ENCODE results near the gene RICTOR.

RICTOR gene

DNA sequence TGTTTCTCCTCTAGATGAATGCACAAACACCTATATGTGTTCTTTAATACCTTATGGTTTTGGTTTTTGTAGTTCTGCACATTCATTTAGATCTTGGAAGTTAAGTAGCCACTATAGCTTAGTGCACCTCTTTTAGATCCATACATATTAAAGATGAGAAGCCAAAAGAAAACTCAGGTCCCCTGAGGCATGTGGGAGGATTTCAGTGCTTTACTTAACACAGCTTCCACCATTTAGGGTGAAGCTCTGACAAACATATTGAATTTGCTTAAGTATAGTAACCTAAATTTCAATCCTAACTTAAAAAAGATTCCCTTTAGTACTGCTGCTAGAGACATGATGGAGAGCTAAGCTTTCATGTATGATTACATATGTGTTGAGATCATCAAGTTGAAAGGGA, 25.6 kb upstream of the RICTOR start (continued):
- TF ChIP-seq, protein P1, sequence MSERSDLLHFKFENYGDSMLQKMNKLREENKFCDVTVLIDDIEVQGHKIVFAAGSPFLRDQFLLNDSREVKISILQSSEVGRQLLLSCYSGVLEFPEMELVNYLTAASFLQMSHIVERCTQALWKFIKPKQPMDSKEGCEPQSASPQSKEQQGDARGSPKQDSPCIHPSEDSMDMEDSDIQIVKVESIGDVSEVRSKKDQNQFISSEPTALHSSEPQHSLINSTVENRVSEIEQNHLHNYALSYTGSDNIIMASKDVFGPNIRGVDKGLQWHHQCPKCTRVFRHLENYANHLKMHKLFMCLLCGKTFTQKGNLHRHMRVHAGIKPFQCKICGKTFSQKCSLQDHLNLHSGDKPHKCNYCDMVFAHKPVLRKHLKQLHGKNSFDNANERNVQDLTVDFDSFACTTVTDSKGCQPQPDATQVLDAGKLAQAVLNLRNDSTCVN (tag by site-specific recombination; optimal IDR thresholded peaks at IDR 0.05) = no peak
- TF ChIP-seq, protein P2, sequence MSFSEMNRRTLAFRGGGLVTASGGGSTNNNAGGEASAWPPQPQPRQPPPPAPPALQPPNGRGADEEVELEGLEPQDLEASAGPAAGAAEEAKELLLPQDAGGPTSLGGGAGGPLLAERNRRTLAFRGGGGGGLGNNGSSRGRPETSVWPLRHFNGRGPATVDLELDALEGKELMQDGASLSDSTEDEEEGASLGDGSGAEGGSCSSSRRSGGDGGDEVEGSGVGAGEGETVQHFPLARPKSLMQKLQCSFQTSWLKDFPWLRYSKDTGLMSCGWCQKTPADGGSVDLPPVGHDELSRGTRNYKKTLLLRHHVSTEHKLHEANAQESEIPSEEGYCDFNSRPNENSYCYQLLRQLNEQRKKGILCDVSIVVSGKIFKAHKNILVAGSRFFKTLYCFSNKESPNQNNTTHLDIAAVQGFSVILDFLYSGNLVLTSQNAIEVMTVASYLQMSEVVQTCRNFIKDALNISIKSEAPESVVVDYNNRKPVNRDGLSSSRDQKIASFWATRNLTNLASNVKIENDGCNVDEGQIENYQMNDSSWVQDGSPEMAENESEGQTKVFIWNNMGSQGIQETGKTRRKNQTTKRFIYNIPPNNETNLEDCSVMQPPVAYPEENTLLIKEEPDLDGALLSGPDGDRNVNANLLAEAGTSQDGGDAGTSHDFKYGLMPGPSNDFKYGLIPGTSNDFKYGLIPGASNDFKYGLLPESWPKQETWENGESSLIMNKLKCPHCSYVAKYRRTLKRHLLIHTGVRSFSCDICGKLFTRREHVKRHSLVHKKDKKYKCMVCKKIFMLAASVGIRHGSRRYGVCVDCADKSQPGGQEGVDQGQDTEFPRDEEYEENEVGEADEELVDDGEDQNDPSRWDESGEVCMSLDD (tag by site-specific recombination; IDR thresholded peaks at IDR 0.05) = no peak
- TF ChIP-seq ZNF140 (tag by site-specific recombination; IDR thresholded peaks at IDR 0.05) (no peak), PRDM1 (tag by site-specific recombination; IDR thresholded peaks at IDR 0.05) (no peak), ZSCAN18 (tag by site-specific recombination; IDR thresholded peaks at IDR 0.05) (no peak), ZNF600 (tag by site-specific recombination; IDR thresholded peaks at IDR 0.05) (no peak), ZNF341 (tag by site-specific recombination; IDR thresholded peaks at IDR 0.05; ENCODE audit: low read depth) (no peak), CTCF (tag by site-specific recombination; IDR thresholded peaks at IDR 0.05) (no peak), ZNF155 (tag by site-specific recombination; IDR thresholded peaks at IDR 0.05) (no peak), ZNF274 (IDR thresholded peaks at IDR 0.05; ENCODE audit: low read length) (no peak), ZNF274 (tag by site-specific recombination; IDR thresholded peaks at IDR 0.05; ENCODE audit: borderline replicate concordance) (no peak), ZNF138 (tag by site-specific recombination; IDR thresholded peaks at IDR 0.05; ENCODE audit: borderline replicate concordance) (no peak)
- TF ChIP-seq, protein P3, sequence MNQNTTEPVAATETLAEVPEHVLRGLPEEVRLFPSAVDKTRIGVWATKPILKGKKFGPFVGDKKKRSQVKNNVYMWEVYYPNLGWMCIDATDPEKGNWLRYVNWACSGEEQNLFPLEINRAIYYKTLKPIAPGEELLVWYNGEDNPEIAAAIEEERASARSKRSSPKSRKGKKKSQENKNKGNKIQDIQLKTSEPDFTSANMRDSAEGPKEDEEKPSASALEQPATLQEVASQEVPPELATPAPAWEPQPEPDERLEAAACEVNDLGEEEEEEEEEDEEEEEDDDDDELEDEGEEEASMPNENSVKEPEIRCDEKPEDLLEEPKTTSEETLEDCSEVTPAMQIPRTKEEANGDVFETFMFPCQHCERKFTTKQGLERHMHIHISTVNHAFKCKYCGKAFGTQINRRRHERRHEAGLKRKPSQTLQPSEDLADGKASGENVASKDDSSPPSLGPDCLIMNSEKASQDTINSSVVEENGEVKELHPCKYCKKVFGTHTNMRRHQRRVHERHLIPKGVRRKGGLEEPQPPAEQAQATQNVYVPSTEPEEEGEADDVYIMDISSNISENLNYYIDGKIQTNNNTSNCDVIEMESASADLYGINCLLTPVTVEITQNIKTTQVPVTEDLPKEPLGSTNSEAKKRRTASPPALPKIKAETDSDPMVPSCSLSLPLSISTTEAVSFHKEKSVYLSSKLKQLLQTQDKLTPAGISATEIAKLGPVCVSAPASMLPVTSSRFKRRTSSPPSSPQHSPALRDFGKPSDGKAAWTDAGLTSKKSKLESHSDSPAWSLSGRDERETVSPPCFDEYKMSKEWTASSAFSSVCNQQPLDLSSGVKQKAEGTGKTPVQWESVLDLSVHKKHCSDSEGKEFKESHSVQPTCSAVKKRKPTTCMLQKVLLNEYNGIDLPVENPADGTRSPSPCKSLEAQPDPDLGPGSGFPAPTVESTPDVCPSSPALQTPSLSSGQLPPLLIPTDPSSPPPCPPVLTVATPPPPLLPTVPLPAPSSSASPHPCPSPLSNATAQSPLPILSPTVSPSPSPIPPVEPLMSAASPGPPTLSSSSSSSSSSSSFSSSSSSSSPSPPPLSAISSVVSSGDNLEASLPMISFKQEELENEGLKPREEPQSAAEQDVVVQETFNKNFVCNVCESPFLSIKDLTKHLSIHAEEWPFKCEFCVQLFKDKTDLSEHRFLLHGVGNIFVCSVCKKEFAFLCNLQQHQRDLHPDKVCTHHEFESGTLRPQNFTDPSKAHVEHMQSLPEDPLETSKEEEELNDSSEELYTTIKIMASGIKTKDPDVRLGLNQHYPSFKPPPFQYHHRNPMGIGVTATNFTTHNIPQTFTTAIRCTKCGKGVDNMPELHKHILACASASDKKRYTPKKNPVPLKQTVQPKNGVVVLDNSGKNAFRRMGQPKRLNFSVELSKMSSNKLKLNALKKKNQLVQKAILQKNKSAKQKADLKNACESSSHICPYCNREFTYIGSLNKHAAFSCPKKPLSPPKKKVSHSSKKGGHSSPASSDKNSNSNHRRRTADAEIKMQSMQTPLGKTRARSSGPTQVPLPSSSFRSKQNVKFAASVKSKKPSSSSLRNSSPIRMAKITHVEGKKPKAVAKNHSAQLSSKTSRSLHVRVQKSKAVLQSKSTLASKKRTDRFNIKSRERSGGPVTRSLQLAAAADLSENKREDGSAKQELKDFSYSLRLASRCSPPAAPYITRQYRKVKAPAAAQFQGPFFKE (tag by site-specific recombination; IDR thresholded peaks at IDR 0.05; ENCODE audit: borderline replicate concordance) = no peak

GRCh38 chr5:39093352-39093751, 19.2 kb upstream of the RICTOR start:
- ChIA-PET POLR2A (no interaction called here), CTCF (interaction anchor here (0.5 to 1.1 kb wide), 2 partner anchors 13 to 130 kb away, joined by 4 to 5 read pairs; no protein-coding TSS in a partner anchor)
- H3K4me3 ChIP-seq (ENCODE audit: low read depth, low read length) = no peak overlapping the region
- no peaks in the 10 kb centered on the region; the same call in 1 of the 2 replicates for H3K4me1 ChIP-seq (ENCODE audit: control insufficient read depth, insufficient read depth, low read length)
- no peaks in the 10 kb centered on the region for H3K36me3 ChIP-seq (ENCODE audit: control insufficient read depth in 2 of 2, insufficient read depth in 1 of 2, low read length in 2 of 2)
- H3K27ac ChIP-seq (ENCODE audit: extremely low read depth, low read depth, low read length) = no peak overlapping the region
- no peaks in the 10 kb centered on the region for H3K9me3 ChIP-seq (ENCODE audit: control insufficient read depth, insufficient read depth, low read depth, low read length)
- no peak for TF ChIP-seq ZNF140 (tag by site-specific recombination; IDR thresholded peaks at IDR 0.05)
- no peak for TF ChIP-seq ZNF121 (tag by site-specific recombination; IDR thresholded peaks at IDR 0.05)
- TF ChIP-seq ZNF174 (tag by site-specific recombination; IDR thresholded peaks at IDR 0.05) = no peak
- TF ChIP-seq SP2 (tag by site-specific recombination; IDR thresholded peaks at IDR 0.05) = no peak
- TF ChIP-seq, protein P4, sequence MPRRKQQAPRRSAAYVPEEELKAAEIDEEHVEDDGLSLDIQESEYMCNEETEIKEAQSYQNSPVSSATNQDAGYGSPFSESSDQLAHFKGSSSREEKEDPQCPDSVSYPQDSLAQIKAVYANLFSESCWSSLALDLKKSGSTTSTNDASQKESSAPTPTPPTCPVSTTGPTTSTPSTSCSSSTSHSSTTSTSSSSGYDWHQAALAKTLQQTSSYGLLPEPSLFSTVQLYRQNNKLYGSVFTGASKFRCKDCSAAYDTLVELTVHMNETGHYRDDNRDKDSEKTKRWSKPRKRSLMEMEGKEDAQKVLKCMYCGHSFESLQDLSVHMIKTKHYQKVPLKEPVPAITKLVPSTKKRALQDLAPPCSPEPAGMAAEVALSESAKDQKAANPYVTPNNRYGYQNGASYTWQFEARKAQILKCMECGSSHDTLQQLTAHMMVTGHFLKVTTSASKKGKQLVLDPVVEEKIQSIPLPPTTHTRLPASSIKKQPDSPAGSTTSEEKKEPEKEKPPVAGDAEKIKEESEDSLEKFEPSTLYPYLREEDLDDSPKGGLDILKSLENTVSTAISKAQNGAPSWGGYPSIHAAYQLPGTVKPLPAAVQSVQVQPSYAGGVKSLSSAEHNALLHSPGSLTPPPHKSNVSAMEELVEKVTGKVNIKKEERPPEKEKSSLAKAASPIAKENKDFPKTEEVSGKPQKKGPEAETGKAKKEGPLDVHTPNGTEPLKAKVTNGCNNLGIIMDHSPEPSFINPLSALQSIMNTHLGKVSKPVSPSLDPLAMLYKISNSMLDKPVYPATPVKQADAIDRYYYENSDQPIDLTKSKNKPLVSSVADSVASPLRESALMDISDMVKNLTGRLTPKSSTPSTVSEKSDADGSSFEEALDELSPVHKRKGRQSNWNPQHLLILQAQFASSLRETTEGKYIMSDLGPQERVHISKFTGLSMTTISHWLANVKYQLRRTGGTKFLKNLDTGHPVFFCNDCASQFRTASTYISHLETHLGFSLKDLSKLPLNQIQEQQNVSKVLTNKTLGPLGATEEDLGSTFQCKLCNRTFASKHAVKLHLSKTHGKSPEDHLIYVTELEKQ (tag by site-specific recombination; IDR thresholded peaks at IDR 0.05; ENCODE audit: borderline replicate concordance) = no peak
- no peak for TF ChIP-seq ZNF626 (tag by site-specific recombination; IDR thresholded peaks at IDR 0.05)
- TF ChIP-seq ZNF335 (tag by site-specific recombination; conservative IDR thresholded peaks at IDR 0.05) = no peak
- TF ChIP-seq MYNN (tag by site-specific recombination; IDR thresholded peaks at IDR 0.05; ENCODE audit: borderline replicate concordance) = no peak
